Adrenal gland (tissue), 5 donors: ENCODE measurements around the gene HGF.

Experiments used
- POLR2A ChIP-seq, 2 donors: fragments of 450-650 bp; IDR thresholded peaks; one replicate each; pipeline ENCODE4 v1.6.1; 2017; ENCODE audit warnings: antibody characterized with exemption in 2 of 2, mild to moderate bottlenecking in 2 of 2, moderate library complexity in 1 of 2
- TF ChIP-seq, protein P1 (sequence below), 6 experiments: fragments of 450-650 bp in 4 of 6; fragments of 200-600 bp in 2 of 6; sonication (generic) in 1 of 6; IDR thresholded peaks; 1 replicate in 5 of 6; 2 replicates in 1 of 6; pipeline versions ENCODE4 v1.5.1 to v1.8.0; 2016 to 2021; ENCODE audit warnings: antibody characterized with exemption in 6 of 6, mild to moderate bottlenecking in 2 of 6, moderate library complexity in 1 of 6
- donor health status: DM: no; HTN: no; CAD: no.

DNA sequence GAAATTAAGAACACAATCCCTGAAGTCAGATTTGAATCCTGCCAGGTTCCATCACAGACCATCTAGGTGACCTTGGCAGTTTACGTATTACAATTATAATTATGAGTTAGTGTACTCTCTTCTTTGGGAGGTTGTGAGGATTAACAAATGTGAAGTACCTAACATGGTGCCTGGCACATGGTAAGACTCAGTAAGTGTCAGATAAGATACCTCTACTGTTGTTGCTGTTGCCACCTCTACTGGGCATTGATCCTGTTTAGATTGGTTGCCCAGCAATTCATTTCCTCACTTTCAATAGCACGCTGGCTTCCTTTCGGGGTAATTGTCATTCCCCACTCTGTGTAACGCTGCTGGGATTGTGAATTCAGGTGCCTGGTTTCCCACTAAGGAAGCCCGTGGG lies 31.7 kb upstream of the HGF start:
- TF ChIP-seq, protein P1, sequence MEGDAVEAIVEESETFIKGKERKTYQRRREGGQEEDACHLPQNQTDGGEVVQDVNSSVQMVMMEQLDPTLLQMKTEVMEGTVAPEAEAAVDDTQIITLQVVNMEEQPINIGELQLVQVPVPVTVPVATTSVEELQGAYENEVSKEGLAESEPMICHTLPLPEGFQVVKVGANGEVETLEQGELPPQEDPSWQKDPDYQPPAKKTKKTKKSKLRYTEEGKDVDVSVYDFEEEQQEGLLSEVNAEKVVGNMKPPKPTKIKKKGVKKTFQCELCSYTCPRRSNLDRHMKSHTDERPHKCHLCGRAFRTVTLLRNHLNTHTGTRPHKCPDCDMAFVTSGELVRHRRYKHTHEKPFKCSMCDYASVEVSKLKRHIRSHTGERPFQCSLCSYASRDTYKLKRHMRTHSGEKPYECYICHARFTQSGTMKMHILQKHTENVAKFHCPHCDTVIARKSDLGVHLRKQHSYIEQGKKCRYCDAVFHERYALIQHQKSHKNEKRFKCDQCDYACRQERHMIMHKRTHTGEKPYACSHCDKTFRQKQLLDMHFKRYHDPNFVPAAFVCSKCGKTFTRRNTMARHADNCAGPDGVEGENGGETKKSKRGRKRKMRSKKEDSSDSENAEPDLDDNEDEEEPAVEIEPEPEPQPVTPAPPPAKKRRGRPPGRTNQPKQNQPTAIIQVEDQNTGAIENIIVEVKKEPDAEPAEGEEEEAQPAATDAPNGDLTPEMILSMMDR (IDR thresholded peaks at IDR 0.05) = no peak
- TF ChIP-seq POLR2A (IDR thresholded peaks at IDR 0.05) = no peak
